Neural cell (in vitro differentiated cells): ENCODE data around the gene DSTN. TPM values are rescaled to one million over a fixed set of nuclear protein-coding genes. Genes with fewer than 3 reads are reported as not detected.

ENCODE experiments used
- H2AFZ ChIP-seq: fragments of 200-600, 300-800 bp; sonication (generic), shearing (Covaris generic); 2 replicates; pipeline ENCODE4 v1.6.0; 2014; ENCODE audit warnings: low read depth, mild to moderate bottlenecking, antibody characterized with exemption, low read length, moderate library complexity
- H3F3A ChIP-seq: fragments of 200-600 bp; shearing (Covaris generic); 2 replicates; pipeline ENCODE4 v1.6.1; 2016; ENCODE audit warnings: mild to moderate bottlenecking, moderate library complexity, mixed read lengths, antibody characterized with exemption, low read length; ENCODE audit not compliant: insufficient read depth, poor library complexity, severe bottlenecking
- H3K27ac ChIP-seq: fragments of 200-600, 300-800 bp; sonication (generic), shearing (Covaris generic); 2 replicates; pipeline ENCODE4 v1.5.1; 2014; ENCODE audit warnings: mild to moderate bottlenecking, low read length, moderate library complexity
- H3K27me3 ChIP-seq: fragments of 300-800, 200-600 bp; sonication (generic), shearing (Covaris generic); 2 replicates; pipeline ENCODE4 v1.6.0; 2014; ENCODE audit warnings: mild to moderate bottlenecking, low read depth, low read length, moderate library complexity; ENCODE audit not compliant: insufficient read depth
- H3K36me3 ChIP-seq: fragments of 300-800, 200-600 bp; sonication (generic), shearing (Covaris generic); 2 replicates; pipeline ENCODE4 v1.5.1; 2014; ENCODE audit warnings: mild to moderate bottlenecking, antibody characterized with exemption, low read length, moderate library complexity; ENCODE audit not compliant: insufficient read depth
- H3K4me2 ChIP-seq: fragments of 300-800, 200-600 bp; sonication (generic), shearing (Covaris generic); 2 replicates; pipeline ENCODE4 v1.6.0; 2014; ENCODE audit warnings: mild to moderate bottlenecking, low read length
- H3K4me3 ChIP-seq: fragments of 300-800, 200-600 bp; sonication (generic), shearing (Covaris generic); 2 replicates; pipeline ENCODE4 v1.5.1; 2014; ENCODE audit warnings: mild to moderate bottlenecking, low read length, moderate library complexity
- H3K79me2 ChIP-seq: fragments of 200-600 bp; shearing (Covaris generic); replicated peaks from 2 replicates; pipeline ENCODE4 v1.6.0; 2014; ENCODE audit warnings: mild to moderate bottlenecking, low read length, moderate library complexity; ENCODE audit not compliant: insufficient read depth
- H3K9ac ChIP-seq: fragments of 300-800, 200-600 bp; sonication (generic), shearing (Covaris generic); 2 replicates; pipeline ENCODE4 v1.6.1; 2016; ENCODE audit warnings: mild to moderate bottlenecking, low read length, mixed read lengths
- H3K9me2 ChIP-seq: fragments of 200-600 bp; shearing (Covaris generic); 2 replicates; pipeline ENCODE4 v1.6.1; 2016; ENCODE audit warnings: mild to moderate bottlenecking, low read length, mixed read lengths; ENCODE audit not compliant: insufficient read depth
- H3K9me3 ChIP-seq: fragments of 200-600, 300-800 bp; sonication (generic), shearing (Covaris generic); 2 replicates; pipeline ENCODE4 v1.6.1; 2016; ENCODE audit warnings: mild to moderate bottlenecking, mixed run types, low read length, moderate library complexity, mixed read lengths
- H4K20me1 ChIP-seq: fragments of 200-600 bp; shearing (Covaris generic); 2 replicates; pipeline ENCODE4 v1.6.1; 2016; ENCODE audit warnings: mild to moderate bottlenecking, mixed run types; ENCODE audit not compliant: insufficient read depth
- CTCF ChIP-seq: fragments of 450-650 bp; IDR thresholded peaks from 2 replicates; pipeline ENCODE4 v1.5.1; 2014; ENCODE audit warnings: antibody characterized with exemption, mild to moderate bottlenecking, moderate library complexity; ENCODE audit not compliant: poor library complexity, severe bottlenecking
- EP300 ChIP-seq: fragments of 450-650 bp; conservative IDR thresholded peaks from 2 replicates; pipeline ENCODE4 v1.6.1; 2014; ENCODE audit warnings: antibody characterized with exemption, mild to moderate bottlenecking, moderate library complexity; ENCODE audit not compliant: poor library complexity, severe bottlenecking
- EZH2 ChIP-seq: fragments of 200-600, 300-800 bp; shearing (Covaris generic), sonication (generic); IDR thresholded peaks from 2 replicates; pipeline ENCODE4 v1.6.1; 2014; ENCODE audit warnings: antibody characterized with exemption, low read length, borderline replicate concordance, mild to moderate bottlenecking; ENCODE audit not compliant: insufficient read depth, poor library complexity, severe bottlenecking
- MXI1 ChIP-seq: fragments of 450-650 bp; conservative IDR thresholded peaks from 2 replicates; pipeline ENCODE4 v1.6.1; 2014; ENCODE audit warnings: antibody characterized with exemption, mild to moderate bottlenecking; ENCODE audit not compliant: poor library complexity, severe bottlenecking
- POLR2AphosphoS5 ChIP-seq: IDR thresholded peaks from 2 replicates; pipeline ENCODE4 v1.6.1; 2012
- RAD21 ChIP-seq: fragments of 450-650 bp; conservative IDR thresholded peaks from 2 replicates; pipeline ENCODE4 v1.6.1; 2014; ENCODE audit warnings: antibody characterized with exemption, mild to moderate bottlenecking, moderate library complexity
- REST ChIP-seq: IDR thresholded peaks from 2 replicates; pipeline ENCODE4 v1.6.1; 2012; ENCODE audit warnings: borderline replicate concordance
- SMC3 ChIP-seq: fragments of 450-650 bp; conservative IDR thresholded peaks from 2 replicates; pipeline ENCODE4 v1.6.1; 2014; ENCODE audit warnings: antibody characterized with exemption, mild to moderate bottlenecking, moderate library complexity; ENCODE audit not compliant: poor library complexity
- TAF1 ChIP-seq: IDR thresholded peaks from 2 replicates; pipeline ENCODE4 v1.6.1; 2012; ENCODE audit warnings: low read depth
- polyA plus RNA-seq: library from polyadenylated mRNA; depleted of rRNA; stranded (reverse); fragments of >200 nt; gene quantifications from 2 replicates; pipeline ENCODE4 v1.2.3, GENCODE V29; 2014

DSTN gene
- polyA plus RNA-seq, 1 donor from 2014 or later, result 276 TPM

GRCh38 chr20:17652411-17652810, 82.5 kb downstream of the DSTN start:
- H3K4me3 ChIP-seq, result no peak overlapping the region
- no peaks in the 10 kb centered on the region for H3K36me3 ChIP-seq
- no peak for TF ChIP-seq CTCF
- no peak for TF ChIP-seq TAF1
- no peak for TF ChIP-seq SMC3
- no peak for TF ChIP-seq EZH2
- TF ChIP-seq EP300, result no peak
- TF ChIP-seq RAD21, result no peak
- TF ChIP-seq REST, result no peak
- no peak for TF ChIP-seq POLR2AphosphoS5
- no peak for TF ChIP-seq MXI1
- H3K9me2 ChIP-seq, result no peaks in the 10 kb centered on the region
- H3K27ac ChIP-seq, result no peak overlapping the region
- no peak overlapping the region for H2AFZ ChIP-seq
- no peaks in the 10 kb centered on the region for H3F3A ChIP-seq
- no peaks in the 10 kb centered on the region for H3K27me3 ChIP-seq
- H3K9me3 ChIP-seq, result no peaks in the 10 kb centered on the region
- no peaks in the 10 kb centered on the region for H4K20me1 ChIP-seq
- H3K9ac ChIP-seq, result no peak overlapping the region
- no peaks in the 10 kb centered on the region for H3K79me2 ChIP-seq
- H3K4me2 ChIP-seq, result no peak overlapping the region

GRCh38 chr20:17653835-17654648, 84.2 kb downstream of the DSTN start:
- H3K27me3 ChIP-seq, result no peaks in the 10 kb centered on the region
- no peak overlapping the region for H3K27ac ChIP-seq
- TF ChIP-seq TAF1 (no peak), MXI1 (no peak), CTCF (no peak), POLR2AphosphoS5 (no peak), EZH2 (no peak), REST (no peak), RAD21 (no peak)
- no peaks in the 10 kb centered on the region for H3K9me2 ChIP-seq
- H3F3A ChIP-seq, result no peaks in the 10 kb centered on the region
- no peak overlapping the region for H3K9ac ChIP-seq
- H3K9me3 ChIP-seq, result no peaks in the 10 kb centered on the region
- H3K79me2 ChIP-seq, result no peaks in the 10 kb centered on the region
- no peaks in the 10 kb centered on the region for H4K20me1 ChIP-seq
- no peak overlapping the region for H3K4me3 ChIP-seq
- no peak overlapping the region for H2AFZ ChIP-seq
- H3K4me2 ChIP-seq, result no peak overlapping the region
- H3K36me3 ChIP-seq, result no peaks in the 10 kb centered on the region
